Neural cell (in vitro differentiated cells): ENCODE data around the gene SRP9.

ENCODE experiments used
- CTCF ChIP-seq: fragments of 450-650 bp; IDR thresholded peaks from 2 replicates; pipeline ENCODE4 v1.5.1; 2014; ENCODE audit warnings: antibody characterized with exemption, mild to moderate bottlenecking, moderate library complexity; ENCODE audit not compliant: poor library complexity, severe bottlenecking
- EP300 ChIP-seq: fragments of 450-650 bp; conservative IDR thresholded peaks from 2 replicates; pipeline ENCODE4 v1.6.1; 2014; ENCODE audit warnings: antibody characterized with exemption, mild to moderate bottlenecking, moderate library complexity; ENCODE audit not compliant: poor library complexity, severe bottlenecking
- EZH2 ChIP-seq: fragments of 200-600, 300-800 bp; shearing (Covaris generic), sonication (generic); IDR thresholded peaks from 2 replicates; pipeline ENCODE4 v1.6.1; 2014; ENCODE audit warnings: antibody characterized with exemption, low read length, borderline replicate concordance, mild to moderate bottlenecking; ENCODE audit not compliant: insufficient read depth, poor library complexity, severe bottlenecking
- MXI1 ChIP-seq: fragments of 450-650 bp; conservative IDR thresholded peaks from 2 replicates; pipeline ENCODE4 v1.6.1; 2014; ENCODE audit warnings: antibody characterized with exemption, mild to moderate bottlenecking; ENCODE audit not compliant: poor library complexity, severe bottlenecking
- RAD21 ChIP-seq: fragments of 450-650 bp; conservative IDR thresholded peaks from 2 replicates; pipeline ENCODE4 v1.6.1; 2014; ENCODE audit warnings: antibody characterized with exemption, mild to moderate bottlenecking, moderate library complexity
- REST ChIP-seq: IDR thresholded peaks from 2 replicates; pipeline ENCODE4 v1.6.1; 2012; ENCODE audit warnings: borderline replicate concordance
- SMC3 ChIP-seq: fragments of 450-650 bp; conservative IDR thresholded peaks from 2 replicates; pipeline ENCODE4 v1.6.1; 2014; ENCODE audit warnings: antibody characterized with exemption, mild to moderate bottlenecking, moderate library complexity; ENCODE audit not compliant: poor library complexity
- TAF1 ChIP-seq: IDR thresholded peaks from 2 replicates; pipeline ENCODE4 v1.6.1; 2012; ENCODE audit warnings: low read depth

- TF ChIP-seq CTCF: no peak
- TF ChIP-seq EZH2: no peak
- TF ChIP-seq EP300: no peak
- TF ChIP-seq RAD21: no peak
- TF ChIP-seq REST: no peak
- no peak for TF ChIP-seq TAF1
- no peak for TF ChIP-seq MXI1
- no peak for TF ChIP-seq SMC3
Observed at GRCh38 chr1:225733254-225733653, 44.4 kb upstream of the SRP9 start.
